Ishikawa (cell line): ENCODE measurements around the gene HERC3.

Experiments used
- CEBPB ChIP-seq: IDR thresholded peaks from 2 replicates; pipeline ENCODE4 v1.6.1; 2012
- CREB1 ChIP-seq: IDR thresholded peaks from 2 replicates; pipeline ENCODE4 v1.6.1; 2012; ENCODE audit warnings: low read depth
- EGR1 ChIP-seq: IDR thresholded peaks from 2 replicates; pipeline ENCODE4 v1.6.1; 2012
- EP300 ChIP-seq: IDR thresholded peaks from 2 replicates; pipeline ENCODE4 v1.6.1; 2012; ENCODE audit warnings: borderline replicate concordance
- FOXM1 ChIP-seq: IDR thresholded peaks from 2 replicates; pipeline ENCODE4 v1.6.1; 2012; ENCODE audit warnings: low read depth, borderline replicate concordance
- MAX ChIP-seq: IDR thresholded peaks from 2 replicates; pipeline ENCODE4 v1.6.1; 2012
- NFIC ChIP-seq: IDR thresholded peaks from 2 replicates; pipeline ENCODE4 v1.6.1; 2012
- RAD21 ChIP-seq: IDR thresholded peaks from 2 replicates; pipeline ENCODE4 v1.6.1; 2012; ENCODE audit warnings: low read depth
- REST ChIP-seq: IDR thresholded peaks from 2 replicates; pipeline ENCODE4 v1.6.1; 2012; ENCODE audit warnings: low read depth, mild to moderate bottlenecking
- TAF1 ChIP-seq: IDR thresholded peaks from 2 replicates; pipeline ENCODE4 v1.6.1; 2012; ENCODE audit warnings: low read depth, mild to moderate bottlenecking
- TEAD4 ChIP-seq: IDR thresholded peaks from 2 replicates; pipeline ENCODE4 v1.6.1; 2012
- USF1 ChIP-seq: IDR thresholded peaks from 2 replicates; pipeline ENCODE4 v1.6.1; 2012
- YY1 ChIP-seq: IDR thresholded peaks from 2 replicates; pipeline ENCODE4 v1.6.1; 2012; ENCODE audit warnings: low read depth
- ZBTB7A ChIP-seq: IDR thresholded peaks from 2 replicates; pipeline ENCODE4 v1.6.1; 2012; ENCODE audit warnings: low read depth

The HERC3 gene

GRCh38 chr4:88751258-88752075 lies 159.2 kb downstream of the HERC3 start:
- TF ChIP-seq YY1 (no peak), USF1 (no peak), CREB1 (no peak), EP300 (no peak), RAD21 (no peak), MAX (no peak), FOXM1 (no peak), CEBPB (no peak)

- TF ChIP-seq EP300: no peak
Measured at GRCh38 chr4:88752076-88752463, 159.8 kb downstream of the HERC3 start.

- no peak for TF ChIP-seq USF1
- no peak for TF ChIP-seq FOXM1
- no peak for TF ChIP-seq EP300
- TF ChIP-seq REST: no peak
- no peak for TF ChIP-seq YY1
- no peak for TF ChIP-seq MAX
- no peak for TF ChIP-seq RAD21
Measured at GRCh38 chr4:88752754-88753153, 160.5 kb downstream of the HERC3 start.

- TF ChIP-seq TEAD4 (no peak), CREB1 (no peak), EGR1 (no peak), FOXM1 (no peak), MAX (no peak), NFIC (no peak), USF1 (no peak), TAF1 (no peak)
Measured at GRCh38 chr4:88753658-88754571, 161.6 kb downstream of the HERC3 start.

GRCh38 chr4:88754796-88755195 lies 162.5 kb downstream of the HERC3 start:
- no peak for TF ChIP-seq YY1
- no peak for TF ChIP-seq NFIC
- TF ChIP-seq EGR1: no peak
- no peak for TF ChIP-seq ZBTB7A
- TF ChIP-seq USF1: no peak
- TF ChIP-seq CREB1: no peak
- no peak for TF ChIP-seq REST
- no peak for TF ChIP-seq TAF1
- TF ChIP-seq FOXM1: no peak
- no peak for TF ChIP-seq EP300
- no peak for TF ChIP-seq TEAD4
- TF ChIP-seq MAX: no peak
